ENCODE data around the gene SHB. TPM values are rescaled to one million over a fixed set of nuclear protein-coding genes. Genes with fewer than 3 reads are reported as not detected.
A peak's percentile ranks its signal among the peaks of the same experiment; 100 is the strongest.

Gene SHB
- total RNA-seq, 2 experiments from 2014 or later, result 1.1 to 1.2 TPM

- Histone ChIP-seq H3K9me3 (ENCODE audit: control insufficient read depth in 1 of 2, insufficient read depth in 1 of 2, low read length in 2 of 2) (no peaks in the 10 kb centered on the region), H3K36me3 (ENCODE audit: insufficient read depth, low read length) (peaks cover 20% of the 10 kb centered on the region), H3K4me1 (ENCODE audit: insufficient read depth, low read length) (peaks cover 23% of the 10 kb centered on the region), H3K27ac (ENCODE audit: low read depth in 1 of 2, low read length in 2 of 2) (no peak overlapping the region), H3K27me3 (ENCODE audit: control insufficient read depth in 1 of 2, insufficient read depth in 2 of 2, low read length in 2 of 2) (no peaks in the 10 kb centered on the region), H3K4me3 (ENCODE audit: low read length) (no peak overlapping the region)
- Mint-ChIP-seq H3K36me3 (ENCODE audit: low read depth) (peaks cover 39% of the 10 kb centered on the region), H3K4me3 (peak overlapping the region; percentile 100), H3K27me3 (no peaks in the 10 kb centered on the region), H3K27ac (no peak overlapping the region), H3K9me3 (no peaks in the 10 kb centered on the region), H3K4me1 (ENCODE audit: low read depth) (peaks cover 38% of the 10 kb centered on the region)
- POLR2A ChIA-PET, result interaction anchor here (0.6 kb wide), 1 partner anchor 36 kb away, joined by 3 read pairs; no protein-coding TSS in a partner anchor
- DNase-seq, result no peak
- no peak for ATAC-seq (ENCODE audit: poor library complexity)
- TF ChIP-seq, protein P1, sequence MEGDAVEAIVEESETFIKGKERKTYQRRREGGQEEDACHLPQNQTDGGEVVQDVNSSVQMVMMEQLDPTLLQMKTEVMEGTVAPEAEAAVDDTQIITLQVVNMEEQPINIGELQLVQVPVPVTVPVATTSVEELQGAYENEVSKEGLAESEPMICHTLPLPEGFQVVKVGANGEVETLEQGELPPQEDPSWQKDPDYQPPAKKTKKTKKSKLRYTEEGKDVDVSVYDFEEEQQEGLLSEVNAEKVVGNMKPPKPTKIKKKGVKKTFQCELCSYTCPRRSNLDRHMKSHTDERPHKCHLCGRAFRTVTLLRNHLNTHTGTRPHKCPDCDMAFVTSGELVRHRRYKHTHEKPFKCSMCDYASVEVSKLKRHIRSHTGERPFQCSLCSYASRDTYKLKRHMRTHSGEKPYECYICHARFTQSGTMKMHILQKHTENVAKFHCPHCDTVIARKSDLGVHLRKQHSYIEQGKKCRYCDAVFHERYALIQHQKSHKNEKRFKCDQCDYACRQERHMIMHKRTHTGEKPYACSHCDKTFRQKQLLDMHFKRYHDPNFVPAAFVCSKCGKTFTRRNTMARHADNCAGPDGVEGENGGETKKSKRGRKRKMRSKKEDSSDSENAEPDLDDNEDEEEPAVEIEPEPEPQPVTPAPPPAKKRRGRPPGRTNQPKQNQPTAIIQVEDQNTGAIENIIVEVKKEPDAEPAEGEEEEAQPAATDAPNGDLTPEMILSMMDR (IDR thresholded peaks at IDR 0.05), result no peak
- CTCF ChIA-PET, result interaction anchor here (2.0 kb wide), 1 partner anchor 11 kb away, joined by 13 read pairs; no protein-coding TSS in a partner anchor
- intact Hi-C loops (cut with DNase I, micrococcal nuclease), result loop anchor here in 1 of 2 experiments (2.0 to 5.0 kb wide), 5 partner anchors 100 to 1135 kb away; partner anchors contain the start of genes DCAF10, POLR1E and SHB
These were observed 166.9 kb downstream of the SHB start for GRCh38 chr9:37902131-37902530.

GRCh38 chr9:37899041-37899440 is 170.0 kb downstream of the SHB start:
- Mint-ChIP-seq H3K4me3 (no peak overlapping the region), H3K27ac (no peak overlapping the region), H3K27me3 (no peaks in the 10 kb centered on the region), H3K36me3 (ENCODE audit: low read depth) (peaks cover 62% of the 10 kb centered on the region), H3K4me1 (ENCODE audit: low read depth) (peaks cover 26% of the 10 kb centered on the region), H3K9me3 (no peaks in the 10 kb centered on the region)
- intact Hi-C loops (cut with DNase I, micrococcal nuclease), result no loop called here
- no peak for ATAC-seq (ENCODE audit: poor library complexity)
- Histone ChIP-seq H3K27me3 (ENCODE audit: control insufficient read depth in 1 of 2, insufficient read depth in 2 of 2, low read length in 2 of 2) (no peaks in the 10 kb centered on the region), H3K4me3 (ENCODE audit: low read length) (no peak overlapping the region), H3K27ac (ENCODE audit: low read depth in 1 of 2, low read length in 2 of 2) (no peak overlapping the region), H3K9me3 (ENCODE audit: control insufficient read depth in 1 of 2, insufficient read depth in 1 of 2, low read length in 2 of 2) (no peaks in the 10 kb centered on the region), H3K4me1 (ENCODE audit: insufficient read depth, low read length) (peaks cover 12% of the 10 kb centered on the region), H3K36me3 (ENCODE audit: insufficient read depth, low read length) (peaks cover 43% of the 10 kb centered on the region)
- DNase-seq, result no peak
- CTCF ChIA-PET, result no interaction called here
- TF ChIP-seq, protein P1 (IDR thresholded peaks at IDR 0.05), result no peak
- POLR2A ChIA-PET, result no interaction called here

DNA sequence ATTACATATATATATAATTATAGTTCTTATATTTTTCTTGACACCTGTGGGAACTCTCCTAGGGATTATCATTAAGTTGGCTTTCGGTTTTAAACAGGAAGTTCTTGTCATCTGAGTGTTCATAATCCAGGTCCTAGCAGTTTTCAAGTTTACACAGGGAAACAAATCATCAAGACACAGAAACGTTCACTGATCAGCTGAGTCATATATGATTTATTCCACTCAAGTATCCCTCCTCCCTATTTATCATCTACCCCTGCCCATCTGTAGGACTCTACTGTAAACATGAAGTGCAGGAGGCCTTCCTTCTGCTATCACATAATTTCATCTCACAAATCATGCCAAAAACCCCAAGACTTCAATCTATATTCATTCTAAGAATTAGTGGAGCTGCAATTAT is 171.4 kb downstream of the SHB start:
- H3K4me1 Mint-ChIP-seq (ENCODE audit: low read depth), result peaks cover 17% of the 10 kb centered on the region
- ChIA-PET POLR2A (no interaction called here), CTCF (no interaction called here)
- Histone ChIP-seq H3K27ac (ENCODE audit: low read depth in 1 of 2, low read length in 2 of 2) (no peak overlapping the region), H3K4me1 (ENCODE audit: insufficient read depth, low read length) (peaks cover 3% of the 10 kb centered on the region), H3K27me3 (ENCODE audit: control insufficient read depth in 1 of 2, insufficient read depth in 2 of 2, low read length in 2 of 2) (no peaks in the 10 kb centered on the region), H3K36me3 (ENCODE audit: insufficient read depth, low read length) (peaks cover 56% of the 10 kb centered on the region), H3K4me3 (ENCODE audit: low read length) (no peak overlapping the region), H3K9me3 (ENCODE audit: control insufficient read depth in 1 of 2, insufficient read depth in 1 of 2, low read length in 2 of 2) (no peaks in the 10 kb centered on the region)
- TF ChIP-seq, protein P1 (IDR thresholded peaks at IDR 0.05), result no peak
- no peaks in the 10 kb centered on the region for H3K9me3 Mint-ChIP-seq
- no peak overlapping the region for H3K4me3 Mint-ChIP-seq
- ATAC-seq (ENCODE audit: poor library complexity) (no peak), DNase-seq (no peak)
- intact Hi-C loops (cut with DNase I, micrococcal nuclease), result no loop called here
- H3K36me3 Mint-ChIP-seq (ENCODE audit: low read depth), result peaks cover 67% of the 10 kb centered on the region
- H3K27me3 Mint-ChIP-seq, result no peaks in the 10 kb centered on the region
- H3K27ac Mint-ChIP-seq, result no peak overlapping the region
